Endodermal cell (in vitro differentiated cells): ENCODE results near the gene SRCAP. TPM values are rescaled to one million over a fixed set of nuclear protein-coding genes. Genes with fewer than 3 reads are reported as not detected.

Experiments used
- DNase-seq: peaks from one replicate; pipeline ENCODE4 v3.0.0-alpha.2; 2017
- H3K27ac ChIP-seq: 2 replicates; pipeline ENCODE4 v1.5.1; 2013; ENCODE audit warnings: mild to moderate bottlenecking, low read depth, low read length, moderate library complexity
- H3K27me3 ChIP-seq: 2 replicates; pipeline ENCODE4 v1.6.1; 2013; ENCODE audit warnings: mild to moderate bottlenecking, low read length, moderate library complexity; ENCODE audit not compliant: insufficient read depth, control insufficient read depth, poor library complexity, severe bottlenecking
- H3K36me3 ChIP-seq: 2 replicates; pipeline ENCODE4 v1.7.0; 2013; ENCODE audit warnings: mild to moderate bottlenecking, low read length, moderate library complexity; ENCODE audit not compliant: control insufficient read depth, insufficient read depth
- H3K4me1 ChIP-seq: one replicate; pipeline ENCODE4 v1.7.0; 2013; ENCODE audit warnings: low read length; ENCODE audit not compliant: control insufficient read depth, insufficient read depth
- H3K4me3 ChIP-seq: 2 replicates; pipeline ENCODE4 v1.5.1; 2013; ENCODE audit warnings: mild to moderate bottlenecking, low read length, moderate library complexity
- H3K9ac ChIP-seq: 2 replicates; pipeline ENCODE4 v1.6.1; 2013; ENCODE audit warnings: mild to moderate bottlenecking, low read length, moderate library complexity; ENCODE audit not compliant: poor library complexity, severe bottlenecking; ENCODE audit errors: extremely low read depth
- H3K9me3 ChIP-seq: 2 replicates; pipeline ENCODE4 v1.6.1; 2013; ENCODE audit warnings: mild to moderate bottlenecking, low read length, moderate library complexity; ENCODE audit not compliant: control insufficient read depth
- H3K27ac Mint-ChIP-seq: 2 replicates; pipeline ENCODE4 v1.8.0; 2020; ENCODE audit warnings: mixed read lengths
- H3K27me3 Mint-ChIP-seq: 2 replicates; pipeline ENCODE4 v1.8.0; 2021; ENCODE audit warnings: mild to moderate bottlenecking, mixed read lengths; ENCODE audit not compliant: insufficient read depth
- H3K36me3 Mint-ChIP-seq: 2 replicates; pipeline ENCODE4 v1.8.0; 2020; ENCODE audit warnings: low read depth, mixed read lengths
- H3K4me1 Mint-ChIP-seq: 2 replicates; pipeline ENCODE4 v1.8.0; 2020; ENCODE audit warnings: mixed read lengths
- H3K4me3 Mint-ChIP-seq: 2 replicates; pipeline ENCODE4 v1.8.0; 2020; ENCODE audit warnings: mild to moderate bottlenecking, moderate library complexity, mixed read lengths
- H3K9me3 Mint-ChIP-seq: 2 replicates; pipeline ENCODE4 v1.8.0; 2020; ENCODE audit warnings: mild to moderate bottlenecking, mixed read lengths
- WGBS, 2 experiments: methylation state at CpG; one replicate each; pipeline versions ENCODE4 v1.1.5 to v1.1.7; 2013; ENCODE audit warnings: missing lambda C conversion rate in 2 of 2, mixed read lengths in 1 of 2; ENCODE audit not compliant: insufficient coverage in 1 of 2, insufficient read length in 1 of 2; 5-methylcytosine and 5-hydroxymethylcytosine counted together
- total RNA-seq, 2 donors: library from RNA; stranded (reverse); fragmentation: NEBNext Ultra II Directional in 1 of 2; extraction: Animal tissue kit (Norgen Biotek cat#: 25700) in 1 of 2; gene quantifications; 2 replicates in 1 of 2; 3 replicates in 1 of 2; pipeline ENCODE4 v1.2.1, GENCODE V29; 2021
- TF ChIP-seq, protein P1 (sequence below): fragments of 200-600 bp; sonication (generic); conservative IDR thresholded peaks from 2 replicates; pipeline ENCODE4 v1.5.0; 2021; ENCODE audit warnings: antibody characterized with exemption, mild to moderate bottlenecking

Gene SRCAP
- total RNA-seq, 2 donors from 2014 or later: 57.7 to 66.9 TPM

DNA sequence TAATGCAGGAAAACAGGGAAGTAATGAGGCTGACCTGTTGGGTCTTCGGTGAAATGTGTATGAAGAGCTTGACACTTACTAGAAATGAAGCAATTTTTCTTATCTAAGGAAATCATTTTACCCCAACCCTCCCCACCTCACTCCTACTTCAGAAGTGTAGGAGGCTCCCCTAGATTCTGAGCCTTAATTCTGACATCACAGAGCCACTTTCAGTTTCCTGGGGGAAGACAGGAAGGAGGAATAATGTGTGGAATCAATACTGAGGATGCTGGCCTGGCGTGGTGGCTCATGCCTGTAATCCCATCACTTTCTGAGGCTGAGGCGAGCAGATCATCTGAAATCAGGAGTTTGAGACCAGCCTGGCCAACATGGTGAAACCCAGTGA is 20.4 kb upstream of the SRCAP start:
- Mint-ChIP-seq H3K4me3 (no peak overlapping the region), H3K27me3 (peaks cover 91% of the 10 kb centered on the region), H3K9me3 (no peaks in the 10 kb centered on the region), H3K36me3 (no peaks in the 10 kb centered on the region), H3K27ac (no peak overlapping the region), H3K4me1 (peaks cover 15% of the 10 kb centered on the region)
- 45 to 61% methylated on average over 2 to 3 of the region's 3 CpGs for WGBS, 2 experiments
- TF ChIP-seq, protein P1, sequence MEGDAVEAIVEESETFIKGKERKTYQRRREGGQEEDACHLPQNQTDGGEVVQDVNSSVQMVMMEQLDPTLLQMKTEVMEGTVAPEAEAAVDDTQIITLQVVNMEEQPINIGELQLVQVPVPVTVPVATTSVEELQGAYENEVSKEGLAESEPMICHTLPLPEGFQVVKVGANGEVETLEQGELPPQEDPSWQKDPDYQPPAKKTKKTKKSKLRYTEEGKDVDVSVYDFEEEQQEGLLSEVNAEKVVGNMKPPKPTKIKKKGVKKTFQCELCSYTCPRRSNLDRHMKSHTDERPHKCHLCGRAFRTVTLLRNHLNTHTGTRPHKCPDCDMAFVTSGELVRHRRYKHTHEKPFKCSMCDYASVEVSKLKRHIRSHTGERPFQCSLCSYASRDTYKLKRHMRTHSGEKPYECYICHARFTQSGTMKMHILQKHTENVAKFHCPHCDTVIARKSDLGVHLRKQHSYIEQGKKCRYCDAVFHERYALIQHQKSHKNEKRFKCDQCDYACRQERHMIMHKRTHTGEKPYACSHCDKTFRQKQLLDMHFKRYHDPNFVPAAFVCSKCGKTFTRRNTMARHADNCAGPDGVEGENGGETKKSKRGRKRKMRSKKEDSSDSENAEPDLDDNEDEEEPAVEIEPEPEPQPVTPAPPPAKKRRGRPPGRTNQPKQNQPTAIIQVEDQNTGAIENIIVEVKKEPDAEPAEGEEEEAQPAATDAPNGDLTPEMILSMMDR: no peak
- no peaks in the 10 kb centered on the region for H3K36me3 ChIP-seq
- DNase-seq: no peak
- no peak overlapping the region for H3K27ac ChIP-seq
- peaks cover 3% of the 10 kb centered on the region for H3K4me1 ChIP-seq
- peaks cover 69% of the 10 kb centered on the region for H3K27me3 ChIP-seq
- no peak overlapping the region for H3K9ac ChIP-seq
- H3K9me3 ChIP-seq: no peaks in the 10 kb centered on the region
- no peak overlapping the region for H3K4me3 ChIP-seq

DNA sequence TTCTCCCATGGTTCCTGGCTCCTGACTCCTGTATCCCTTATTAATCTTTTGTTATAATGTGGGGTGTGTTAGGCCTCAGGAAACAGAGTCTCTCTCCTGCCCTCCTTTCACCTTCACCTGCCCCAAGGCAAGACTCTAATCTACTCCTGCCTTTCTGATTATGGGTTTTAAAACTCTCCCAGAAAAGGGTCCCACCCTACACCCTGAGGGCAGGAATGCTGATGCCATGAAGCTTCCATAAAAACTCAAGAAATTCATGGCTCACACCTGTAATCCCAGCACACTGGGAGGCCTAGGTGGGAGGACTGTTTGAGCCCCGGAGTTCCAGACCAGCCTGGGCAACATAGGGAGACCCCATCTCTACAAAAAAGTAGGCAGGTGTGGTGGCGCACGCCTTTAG is 18.6 kb upstream of the SRCAP start:
- H3K27me3 Mint-ChIP-seq: peaks cover 91% of the 10 kb centered on the region
- no peak overlapping the region for H3K4me3 Mint-ChIP-seq
- Histone ChIP-seq H3K36me3 (no peaks in the 10 kb centered on the region), H3K4me1 (peaks cover 3% of the 10 kb centered on the region), H3K27ac (no peak overlapping the region), H3K9ac (no peak overlapping the region), H3K4me3 (no peak overlapping the region), H3K9me3 (no peaks in the 10 kb centered on the region), H3K27me3 (peaks cover 67% of the 10 kb centered on the region)
- H3K36me3 Mint-ChIP-seq: no peaks in the 10 kb centered on the region
- H3K4me1 Mint-ChIP-seq: peaks cover 15% of the 10 kb centered on the region
- no peak for DNase-seq
- H3K9me3 Mint-ChIP-seq: peaks cover 3% of the 10 kb centered on the region
- 61 to 89% methylated on average over 3 of the region's 3 CpGs for WGBS, 2 experiments
- TF ChIP-seq, protein P1: no peak
- H3K27ac Mint-ChIP-seq: no peak overlapping the region

DNA sequence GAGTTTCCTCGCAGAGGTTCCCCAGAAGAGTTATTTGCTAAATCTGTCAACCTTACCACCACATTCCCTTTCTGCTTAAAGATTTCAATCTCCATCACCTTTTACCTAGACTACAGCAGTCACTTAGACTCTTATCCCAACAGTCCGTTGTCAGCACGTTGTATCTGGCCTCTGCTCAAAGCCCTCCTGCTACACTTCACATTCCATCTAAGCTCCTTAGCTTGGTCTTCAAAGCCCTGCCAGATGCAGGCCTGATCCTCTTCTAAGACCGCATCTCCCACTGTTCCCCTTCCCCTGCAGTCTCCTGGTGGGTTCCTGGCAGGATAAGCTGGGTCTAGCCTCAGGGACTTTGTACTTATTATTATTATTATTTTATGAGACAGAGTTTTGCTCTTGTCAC is 10.3 kb upstream of the SRCAP start:
- H3K36me3 ChIP-seq: no peaks in the 10 kb centered on the region
- TF ChIP-seq, protein P1: no peak
- peaks cover 3% of the 10 kb centered on the region for H3K9me3 Mint-ChIP-seq
- peaks cover 100% of the 10 kb centered on the region for H3K27me3 Mint-ChIP-seq
- peaks cover 96% of the 10 kb centered on the region for H3K27me3 ChIP-seq
- no peak overlapping the region for H3K27ac Mint-ChIP-seq
- no peak for DNase-seq
- no peak overlapping the region for H3K9ac ChIP-seq
- no peak overlapping the region for H3K27ac ChIP-seq
- H3K4me3 Mint-ChIP-seq: no peak overlapping the region
- no peaks in the 10 kb centered on the region for H3K4me1 ChIP-seq
- H3K9me3 ChIP-seq: no peaks in the 10 kb centered on the region
- 53 to 79% methylated on average over 3 to 4 of the region's 4 CpGs for WGBS, 2 experiments
- H3K36me3 Mint-ChIP-seq: no peaks in the 10 kb centered on the region
- peaks cover 11% of the 10 kb centered on the region for H3K4me1 Mint-ChIP-seq
- H3K4me3 ChIP-seq: no peak overlapping the region
